Measurements from ENCODE around the gene PER3. TPM values are rescaled to one million over a fixed set of nuclear protein-coding genes. Genes with fewer than 3 reads are reported as not detected.

PER3 gene
- total and polyA plus RNA-seq, 9 of the 15 experiments (the other 6 are each of a cell fraction or from before 2014, with no cell fraction given), result 11.9 to 22.5 (median 14.6) TPM

- intact Hi-C loops (cut with micrococcal nuclease), result no loop called here
Measured at GRCh38 chr1:7811476-7811875, 27.4 kb downstream of the PER3 start.

More at GRCh38 chr1:7811476-7811875, 27.4 kb downstream of the PER3 start:
- H3K4me2 ChIP-seq (ENCODE audit: insufficient read depth, low read length), result no peak overlapping the region
- in situ Hi-C loops (cut with MboI), result loop anchor here (5.0 kb wide), 1 partner anchor 91 kb away; no protein-coding TSS in a partner anchor
- FAIRE-seq, result no peak
- peaks cover 18% of the 10 kb centered on the region; the same call in 2 of the 3 replicates for H3K36me3 ChIP-seq (ENCODE audit: control insufficient read depth, insufficient read depth, low read length)
- H3K9ac ChIP-seq (ENCODE audit: insufficient read depth in 1 of 2, low read depth in 2 of 2, low read length in 2 of 2), result no peak overlapping the region
- H3K4me3 ChIP-seq, result no peak overlapping the region
- H4K20me1 ChIP-seq (replicated peaks; ENCODE audit: control insufficient read depth, insufficient read depth, low read length), result no peaks in the 10 kb centered on the region
- H3K4me1 ChIP-seq (replicated peaks in 1 of 2; ENCODE audit: control insufficient read depth in 2 of 2, insufficient read depth in 2 of 2, low read length in 2 of 2), result 0 out of 5 replicates have a peak, but pooled peaks cover 0 to 2% of the 10 kb centered on the region in 2 experiments
- no TSS peak for BruUV-seq (replicated peaks)
- H2AFZ ChIP-seq (ENCODE audit: low read depth, low read length), result no peak overlapping the region
- WGBS (ENCODE audit: insufficient coverage, low coverage, missing lambda C conversion rate), result 72% methylated on average over 6 of the region's 6 CpGs
- no peak for ATAC-seq
- no peak overlapping the region for H3K27ac ChIP-seq (ENCODE audit: extremely low read depth, low read depth, low read length)
- peaks cover 4% of the 10 kb centered on the region; the same call in 1 of the 2 replicates for H3K9me3 ChIP-seq (replicated peaks; ENCODE audit: control insufficient read depth, insufficient read depth, low read depth, low read length)
- H3K9me1 ChIP-seq (ENCODE audit: control insufficient read depth, insufficient read depth, low read length), result no peaks in the 10 kb centered on the region
- CTCF ChIA-PET (ENCODE audit: low intra/inter-chr PET ratio), result no interaction called here
- no peaks in the 10 kb centered on the region for H3K27me3 ChIP-seq (ENCODE audit: control insufficient read depth in 2 of 2, insufficient read depth in 2 of 2, low read length in 2 of 2)
- TF ChIP-seq HNRNPH1 (optimal IDR thresholded peaks at IDR 0.05; ENCODE audit: low read depth, low read length) (no peak), MGA (IDR thresholded peaks at IDR 0.05) (no peak)
- POLR2A ChIA-PET, result interaction anchor here (1.0 to 1.1 kb wide), 2 partner anchors 10 to 17 kb away, joined by 3 to 4 read pairs; no protein-coding TSS in a partner anchor
- no peaks in the 10 kb centered on the region for H3K79me2 ChIP-seq (ENCODE audit: control insufficient read depth, insufficient read depth, low read length)
- DNase-seq (ENCODE audit: extremely low read depth in 1 of 4, low spot score in 3 of 4), result no peak

All from K562 (cell line).